OCI-LY7 (cell line): Measurements from ENCODE around the gene TIPIN.

Source experiments
- EZH2phosphoT487 ChIP-seq: fragments of 200-600 bp; sonication (generic); IDR thresholded peaks from 2 replicates; pipeline ENCODE4 v1.6.1; 2018; ENCODE audit warnings: low read depth, borderline replicate concordance, mild to moderate bottlenecking, mixed run types, antibody characterized with exemption, low read length, moderate library complexity, mixed read lengths
- TF ChIP-seq, protein P1 (sequence below): fragments of 200-600 bp; sonication (generic); conservative IDR thresholded peaks from 2 replicates; pipeline ENCODE4 v1.5.1; 2014; ENCODE audit warnings: mild to moderate bottlenecking, antibody characterized with exemption, low read length, moderate library complexity, mixed read lengths

DNA sequence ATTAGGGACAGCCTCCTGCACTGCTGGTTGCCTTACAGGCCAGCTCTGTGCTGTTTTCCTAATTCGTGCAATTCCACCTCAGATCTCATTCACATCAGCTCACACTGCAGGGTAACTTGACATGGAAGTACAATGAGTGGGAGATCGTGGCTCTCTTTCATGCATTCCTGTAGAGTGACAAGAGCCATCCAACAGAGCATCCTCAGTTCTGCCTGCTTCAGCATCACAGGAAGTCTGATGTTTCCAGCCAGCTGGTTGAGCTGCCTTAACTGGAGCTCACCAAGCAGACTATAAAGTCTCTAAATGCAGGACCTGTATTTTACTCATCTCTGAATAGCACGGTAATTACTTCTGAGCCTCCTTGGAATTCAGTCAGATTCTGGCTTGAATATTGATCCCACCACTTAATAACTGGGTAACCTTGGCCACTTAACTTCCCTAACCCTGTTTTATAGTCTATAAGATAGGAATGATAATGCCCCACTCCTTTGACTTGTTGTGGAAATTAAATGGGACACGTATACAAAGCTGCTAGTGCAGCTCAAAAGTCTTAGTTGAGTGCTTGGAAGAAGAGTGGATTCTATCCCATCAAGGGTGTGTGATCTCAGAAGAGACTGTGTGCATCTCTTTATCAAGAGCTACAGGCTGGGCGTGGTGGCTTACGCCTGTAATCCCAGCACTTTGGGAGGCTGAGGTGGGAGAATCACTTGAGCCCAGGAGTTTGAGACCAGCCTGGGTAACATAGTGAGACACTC is 64.5 kb downstream of the TIPIN start:
- TF ChIP-seq, protein P1, sequence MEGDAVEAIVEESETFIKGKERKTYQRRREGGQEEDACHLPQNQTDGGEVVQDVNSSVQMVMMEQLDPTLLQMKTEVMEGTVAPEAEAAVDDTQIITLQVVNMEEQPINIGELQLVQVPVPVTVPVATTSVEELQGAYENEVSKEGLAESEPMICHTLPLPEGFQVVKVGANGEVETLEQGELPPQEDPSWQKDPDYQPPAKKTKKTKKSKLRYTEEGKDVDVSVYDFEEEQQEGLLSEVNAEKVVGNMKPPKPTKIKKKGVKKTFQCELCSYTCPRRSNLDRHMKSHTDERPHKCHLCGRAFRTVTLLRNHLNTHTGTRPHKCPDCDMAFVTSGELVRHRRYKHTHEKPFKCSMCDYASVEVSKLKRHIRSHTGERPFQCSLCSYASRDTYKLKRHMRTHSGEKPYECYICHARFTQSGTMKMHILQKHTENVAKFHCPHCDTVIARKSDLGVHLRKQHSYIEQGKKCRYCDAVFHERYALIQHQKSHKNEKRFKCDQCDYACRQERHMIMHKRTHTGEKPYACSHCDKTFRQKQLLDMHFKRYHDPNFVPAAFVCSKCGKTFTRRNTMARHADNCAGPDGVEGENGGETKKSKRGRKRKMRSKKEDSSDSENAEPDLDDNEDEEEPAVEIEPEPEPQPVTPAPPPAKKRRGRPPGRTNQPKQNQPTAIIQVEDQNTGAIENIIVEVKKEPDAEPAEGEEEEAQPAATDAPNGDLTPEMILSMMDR = no peak
- TF ChIP-seq EZH2phosphoT487 = no peak
